ENCODE data around the gene SLC12A5. TPM values are rescaled to one million over a fixed set of nuclear protein-coding genes. Genes with fewer than 3 reads are reported as not detected.

SLC12A5 gene
- polyA plus RNA-seq, 3 donors, result not detected

DNA sequence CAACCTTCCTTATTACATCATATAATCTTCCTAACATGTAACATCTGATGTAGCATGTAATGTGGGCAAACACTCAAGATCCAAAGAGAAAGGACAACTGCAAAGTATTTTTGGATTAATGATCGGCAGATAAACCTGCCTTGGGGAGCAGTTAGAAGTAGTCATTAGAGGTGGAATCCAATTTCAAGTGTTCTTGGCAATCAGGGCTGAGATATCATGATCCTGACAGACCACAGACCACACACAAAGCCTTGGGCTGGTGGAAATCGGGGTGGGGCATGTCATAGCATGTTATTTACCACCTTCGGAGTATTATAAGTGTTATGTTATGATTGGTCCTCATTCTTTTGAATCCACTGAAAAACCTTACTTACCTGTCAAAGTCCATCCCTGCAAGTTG lies 44.4 kb downstream of the SLC12A5 start:
- H3K27me3 Mint-ChIP-seq (ENCODE audit: low read depth in 3 of 3), result no peaks in the 10 kb centered on the region
- H2AFZ ChIP-seq (ENCODE audit: insufficient read depth, low read depth, low read length, poor library complexity, severe bottlenecking), result no peak overlapping the region
- no peak for DNase-seq
- no CpG with 5 or more reads among the region's 3 CpGs for WGBS (ENCODE audit: insufficient coverage)
- no peak overlapping the region for H3K4me3 ChIP-seq (replicated peaks in 1 of 3; ENCODE audit: low read depth in 2 of 3, low read length in 3 of 3)
- no peaks in the 10 kb centered on the region for H3K4me1 ChIP-seq (ENCODE audit: control insufficient read depth in 1 of 2, insufficient read depth in 2 of 2, low read length in 2 of 2)
- H3K4me2 ChIP-seq (replicated peaks; ENCODE audit: extremely low read depth, low read length, poor library complexity, severe bottlenecking), result no peak overlapping the region
- no peaks in the 10 kb centered on the region for H3K4me1 Mint-ChIP-seq
- no peak overlapping the region for H3K27ac ChIP-seq (ENCODE audit: low read depth in 1 of 2, low read length in 2 of 2)
- no peak overlapping the region for H3K9ac ChIP-seq (ENCODE audit: insufficient read depth, low read length, poor library complexity, severe bottlenecking)
- no peak overlapping the region for H3K4me3 Mint-ChIP-seq
- intact Hi-C loops (cut with micrococcal nuclease), result no loop called here
- H3K9me3 ChIP-seq (replicated peaks in 1 of 2; ENCODE audit: control insufficient read depth in 1 of 2, insufficient read depth in 1 of 2, low read length in 2 of 2), result no peaks in the 10 kb centered on the region
- H3K9me3 Mint-ChIP-seq, result no peaks in the 10 kb centered on the region
- H4K20me1 ChIP-seq (ENCODE audit: insufficient read depth, low read length), result peaks cover 98% of the 10 kb centered on the region
- no peak overlapping the region for H3K27ac Mint-ChIP-seq
- H3K36me3 ChIP-seq (replicated peaks in 1 of 2; ENCODE audit: control insufficient read depth in 1 of 2, insufficient read depth in 2 of 2, low read length in 2 of 2), result peaks cover 55 to 83% of the 10 kb centered on the region in 2 donors
- peaks cover 40 to 48% of the 10 kb centered on the region in 2 donors for H3K36me3 Mint-ChIP-seq
- H3K27me3 ChIP-seq (ENCODE audit: control insufficient read depth in 2 of 2, insufficient read depth in 2 of 2, low read length in 2 of 2), result no peaks in the 10 kb centered on the region
- H3K79me2 ChIP-seq (ENCODE audit: insufficient read depth, low read length), result peaks cover 15% of the 10 kb centered on the region
- TF ChIP-seq, protein P1, sequence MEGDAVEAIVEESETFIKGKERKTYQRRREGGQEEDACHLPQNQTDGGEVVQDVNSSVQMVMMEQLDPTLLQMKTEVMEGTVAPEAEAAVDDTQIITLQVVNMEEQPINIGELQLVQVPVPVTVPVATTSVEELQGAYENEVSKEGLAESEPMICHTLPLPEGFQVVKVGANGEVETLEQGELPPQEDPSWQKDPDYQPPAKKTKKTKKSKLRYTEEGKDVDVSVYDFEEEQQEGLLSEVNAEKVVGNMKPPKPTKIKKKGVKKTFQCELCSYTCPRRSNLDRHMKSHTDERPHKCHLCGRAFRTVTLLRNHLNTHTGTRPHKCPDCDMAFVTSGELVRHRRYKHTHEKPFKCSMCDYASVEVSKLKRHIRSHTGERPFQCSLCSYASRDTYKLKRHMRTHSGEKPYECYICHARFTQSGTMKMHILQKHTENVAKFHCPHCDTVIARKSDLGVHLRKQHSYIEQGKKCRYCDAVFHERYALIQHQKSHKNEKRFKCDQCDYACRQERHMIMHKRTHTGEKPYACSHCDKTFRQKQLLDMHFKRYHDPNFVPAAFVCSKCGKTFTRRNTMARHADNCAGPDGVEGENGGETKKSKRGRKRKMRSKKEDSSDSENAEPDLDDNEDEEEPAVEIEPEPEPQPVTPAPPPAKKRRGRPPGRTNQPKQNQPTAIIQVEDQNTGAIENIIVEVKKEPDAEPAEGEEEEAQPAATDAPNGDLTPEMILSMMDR (IDR thresholded peaks at IDR 0.05), result no peak

DNA sequence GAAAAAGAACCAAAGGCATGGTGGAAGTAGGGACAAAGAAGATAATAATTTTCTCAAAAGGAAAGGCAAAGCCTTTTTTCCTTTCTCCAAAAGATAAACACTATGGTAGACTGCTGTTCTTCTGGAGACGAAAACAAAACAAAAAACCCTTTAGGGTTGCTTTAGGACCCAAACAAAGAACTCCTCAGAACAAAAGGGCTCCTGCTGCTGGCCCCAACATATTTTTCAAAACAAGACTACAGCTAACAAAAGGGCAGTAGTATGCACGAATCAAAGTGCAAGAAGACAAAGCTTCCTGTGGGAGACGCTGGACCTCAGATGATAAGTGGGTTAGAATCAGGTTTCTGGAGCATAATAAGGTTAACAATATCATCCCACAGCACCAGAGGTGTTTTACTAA lies 45.0 kb downstream of the SLC12A5 start:
- Histone ChIP-seq H3K36me3 (replicated peaks in 1 of 2; ENCODE audit: control insufficient read depth in 1 of 2, insufficient read depth in 2 of 2, low read length in 2 of 2) (peaks cover 57 to 83% of the 10 kb centered on the region in 2 donors), H3K4me2 (replicated peaks; ENCODE audit: extremely low read depth, low read length, poor library complexity, severe bottlenecking) (no peak overlapping the region), H3K9ac (ENCODE audit: insufficient read depth, low read length, poor library complexity, severe bottlenecking) (no peak overlapping the region), H3K9me3 (replicated peaks in 1 of 2; ENCODE audit: control insufficient read depth in 1 of 2, insufficient read depth in 1 of 2, low read length in 2 of 2) (no peaks in the 10 kb centered on the region), H3K4me1 (ENCODE audit: control insufficient read depth in 1 of 2, insufficient read depth in 2 of 2, low read length in 2 of 2) (no peaks in the 10 kb centered on the region), H3K27me3 (ENCODE audit: control insufficient read depth in 2 of 2, insufficient read depth in 2 of 2, low read length in 2 of 2) (no peaks in the 10 kb centered on the region), H2AFZ (ENCODE audit: insufficient read depth, low read depth, low read length, poor library complexity, severe bottlenecking) (no peak overlapping the region), H3K4me3 (replicated peaks in 1 of 3; ENCODE audit: low read depth in 2 of 3, low read length in 3 of 3) (no peak overlapping the region), H3K79me2 (ENCODE audit: insufficient read depth, low read length) (peaks cover 21% of the 10 kb centered on the region), H3K27ac (ENCODE audit: low read depth in 1 of 2, low read length in 2 of 2) (no peak overlapping the region), H4K20me1 (ENCODE audit: insufficient read depth, low read length) (peaks cover 99% of the 10 kb centered on the region)
- Mint-ChIP-seq H3K27ac (no peak overlapping the region), H3K4me3 (no peak overlapping the region), H3K4me1 (no peaks in the 10 kb centered on the region), H3K27me3 (ENCODE audit: low read depth in 3 of 3) (no peaks in the 10 kb centered on the region), H3K36me3 (peaks cover 44 to 51% of the 10 kb centered on the region in 2 donors), H3K9me3 (no peaks in the 10 kb centered on the region)
- intact Hi-C loops (cut with micrococcal nuclease), result no loop called here
- WGBS (ENCODE audit: insufficient coverage), result no CpG with 5 or more reads among the region's 3 CpGs
- TF ChIP-seq, protein P1 (IDR thresholded peaks at IDR 0.05), result no peak
- no peak for DNase-seq

Data from CD14-positive monocyte (primary cell).